Putamen (tissue), 1 donor: Measurements from ENCODE around the gene UBXN1.
A peak's percentile ranks its signal among the peaks of the same experiment; 100 is the strongest.

Experiments
- DNase-seq: peaks from one replicate; pipeline ENCODE4 v3.0.0-alpha.2; 2016; ENCODE audit warnings: low spot score

UBXN1 gene

GRCh38 chr11:62645946-62646824, 32.7 kb downstream of the UBXN1 start, which contains the start of gene GANAB:
Gene GANAB (minus strand): TSS chr11:62646613. CDS start chr11:62646599, 14 bp downstream.
- peak; percentile 98 for DNase-seq

GRCh38 chr11:62645671-62645945, 33.3 kb downstream of the UBXN1 start:
- DNase-seq, result no peak

GRCh38 chr11:62644220-62644619, 34.7 kb downstream of the UBXN1 start:
- no peak for DNase-seq

- no peak for DNase-seq
Measured at GRCh38 chr11:62632492-62632891, 46.4 kb downstream of the UBXN1 start.

- DNase-seq, result no peak
Measured at GRCh38 chr11:62627713-62628112, 51.2 kb downstream of the UBXN1 start.
